Large intestine (tissue), 3 donors: ENCODE results near the gene SLC51A. TPM values are rescaled to one million over a fixed set of nuclear protein-coding genes. Genes with fewer than 3 reads are reported as not detected.

Source experiments
- DNase-seq, 2 donors: peaks; one replicate each; pipeline versions ENCODE4 v3.0.0 to v3.0.0-alpha.2; 2013
- H3K27ac ChIP-seq: one replicate; pipeline ENCODE4 v1.5.1; 2013; ENCODE audit warnings: low read length
- H3K27me3 ChIP-seq: 2 replicates; pipeline ENCODE4 v1.6.1; 2013; ENCODE audit warnings: low read length; ENCODE audit not compliant: control insufficient read depth, insufficient read depth
- H3K36me3 ChIP-seq: 2 replicates; pipeline ENCODE4 v1.6.1; 2013; ENCODE audit warnings: low read length; ENCODE audit not compliant: control insufficient read depth, insufficient read depth
- H3K4me1 ChIP-seq: one replicate; pipeline ENCODE4 v1.6.1; 2013; ENCODE audit warnings: low read length; ENCODE audit not compliant: control insufficient read depth, insufficient read depth
- H3K4me3 ChIP-seq: one replicate; pipeline ENCODE4 v1.5.1; 2013; ENCODE audit warnings: low read length
- H3K9me3 ChIP-seq: one replicate; pipeline ENCODE4 v1.6.1; 2013; ENCODE audit warnings: mild to moderate bottlenecking, low read depth, low read length, moderate library complexity; ENCODE audit not compliant: control insufficient read depth
- WGBS: methylation state at CpG from one replicate; pipeline ENCODE4 v1.1.5; 2013; ENCODE audit warnings: low lambda C conversion rate; ENCODE audit not compliant: insufficient coverage; 5-methylcytosine and 5-hydroxymethylcytosine counted together
- polyA plus RNA-seq: library from polyadenylated mRNA; unstranded; fragments of 120-200 nt; gene quantifications from one replicate; pipeline ENCODE4 v1.2.1, GENCODE V29; 2013

SLC51A gene
- polyA plus RNA-seq, 1 donor: 29.6 TPM

GRCh38 chr3:196215493-196216020 lies 777 bp upstream of the SLC51A start:
- no peaks in the 10 kb centered on the region for H3K36me3 ChIP-seq
- no peak overlapping the region for H3K4me3 ChIP-seq
- peak in 1 of 2 donors; percentile 32 for DNase-seq
- no peaks in the 10 kb centered on the region for H3K9me3 ChIP-seq
- H3K27me3 ChIP-seq: peaks cover 2% of the 10 kb centered on the region
- no CpG with 5 or more reads among the region's 10 CpGs for WGBS
- H3K27ac ChIP-seq: peak overlapping the region; percentile 84
- H3K4me1 ChIP-seq: peaks cover 51% of the 10 kb centered on the region

DNA sequence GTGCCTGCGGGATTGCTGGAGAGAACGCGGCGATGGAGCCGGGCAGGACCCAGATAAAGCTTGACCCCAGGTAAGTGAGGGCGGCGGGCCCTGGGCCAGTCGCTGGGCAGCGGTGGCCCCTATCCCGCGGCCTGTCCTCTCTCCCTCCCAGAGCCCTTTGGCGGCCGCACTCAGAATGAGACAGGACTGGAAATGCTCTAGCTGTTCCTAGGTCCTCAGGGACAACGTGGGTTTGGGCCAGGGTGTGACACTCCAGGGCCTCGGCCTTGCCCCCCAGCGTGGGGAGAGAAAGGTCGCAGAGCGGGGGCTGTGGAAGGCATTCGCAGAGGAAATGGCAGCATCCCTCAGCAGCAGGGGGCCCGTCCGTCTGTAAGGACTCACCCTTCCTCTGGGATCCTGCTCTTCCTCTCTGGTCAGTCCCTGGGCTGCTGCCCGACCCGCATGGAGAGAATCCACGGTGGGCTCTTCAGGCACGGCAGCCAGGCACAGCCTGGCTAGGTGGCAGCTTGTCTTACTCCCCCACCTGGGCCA lies 412 bp downstream of the SLC51A start:
- no peak for DNase-seq
- WGBS: no CpG with 5 or more reads among the region's 25 CpGs
- H3K36me3 ChIP-seq: no peaks in the 10 kb centered on the region
- peak overlapping the region; percentile 41 for H3K4me3 ChIP-seq
- no peaks in the 10 kb centered on the region for H3K9me3 ChIP-seq
- no peak overlapping the region for H3K27ac ChIP-seq
- peaks cover 2% of the 10 kb centered on the region for H3K27me3 ChIP-seq
- peaks cover 51% of the 10 kb centered on the region for H3K4me1 ChIP-seq

DNA sequence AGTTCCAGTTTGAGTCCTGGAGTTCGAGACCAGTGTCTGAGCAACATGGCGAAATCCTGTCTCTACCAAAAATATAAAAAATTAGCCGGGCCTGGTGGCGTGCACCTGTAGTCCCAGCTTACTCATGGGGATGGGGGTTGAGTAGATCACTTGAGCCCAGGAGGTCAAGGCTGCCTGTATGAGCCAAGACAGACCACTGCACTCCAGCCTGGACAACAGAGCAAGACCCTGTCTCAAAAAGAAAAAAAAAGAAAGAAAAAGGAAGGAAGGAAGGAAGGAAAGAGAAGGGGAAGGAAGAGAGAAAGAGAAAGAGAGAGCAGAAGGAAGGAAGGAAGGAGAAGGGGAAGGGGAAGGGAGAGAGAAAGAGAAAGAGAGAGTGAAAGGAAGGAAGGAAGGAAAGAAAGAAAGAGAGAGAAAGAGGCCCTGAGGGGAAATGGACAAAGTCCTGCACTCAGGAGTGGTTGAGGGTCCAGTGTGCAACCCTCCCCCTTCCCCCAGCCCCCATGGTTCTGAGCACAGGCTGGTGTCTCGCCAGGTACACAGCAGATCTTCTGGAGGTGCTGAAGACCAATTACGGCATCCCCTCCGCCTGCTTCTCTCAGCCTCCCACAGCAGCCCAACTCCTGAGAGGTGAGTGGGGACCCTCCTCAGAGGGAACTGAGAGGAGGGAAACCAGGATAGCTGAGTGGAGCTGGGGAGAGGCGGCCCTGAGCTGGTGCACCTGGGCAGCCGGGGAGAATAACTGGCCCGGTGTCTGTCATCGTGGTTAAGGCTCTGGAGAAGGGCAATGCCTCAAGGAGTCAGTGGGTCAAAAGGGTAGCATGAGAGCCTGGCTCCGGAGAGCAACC lies 1.2 kb downstream of the SLC51A start:
- Histone ChIP-seq H3K27me3 (peaks cover 2% of the 10 kb centered on the region), H3K4me3 (peak overlapping the region; percentile 41), H3K27ac (no peak overlapping the region), H3K36me3 (no peaks in the 10 kb centered on the region), H3K4me1 (peaks cover 48% of the 10 kb centered on the region), H3K9me3 (no peaks in the 10 kb centered on the region)
- WGBS: 80% methylated on average over 1 of the region's 12 CpGs
- peak in 1 of 2 donors; percentile 22 for DNase-seq

GRCh38 chr3:196218155-196218712 lies 1.9 kb downstream of the SLC51A start:
- peaks cover 48% of the 10 kb centered on the region for H3K4me1 ChIP-seq
- H3K36me3 ChIP-seq: no peaks in the 10 kb centered on the region
- no peak overlapping the region for H3K27ac ChIP-seq
- H3K9me3 ChIP-seq: no peaks in the 10 kb centered on the region
- H3K4me3 ChIP-seq: no peak overlapping the region
- H3K27me3 ChIP-seq: peaks cover 2% of the 10 kb centered on the region
- DNase-seq: peak in 1 of 2 donors; percentile 42
- WGBS: 80% methylated on average over 3 of the region's 13 CpGs

DNA sequence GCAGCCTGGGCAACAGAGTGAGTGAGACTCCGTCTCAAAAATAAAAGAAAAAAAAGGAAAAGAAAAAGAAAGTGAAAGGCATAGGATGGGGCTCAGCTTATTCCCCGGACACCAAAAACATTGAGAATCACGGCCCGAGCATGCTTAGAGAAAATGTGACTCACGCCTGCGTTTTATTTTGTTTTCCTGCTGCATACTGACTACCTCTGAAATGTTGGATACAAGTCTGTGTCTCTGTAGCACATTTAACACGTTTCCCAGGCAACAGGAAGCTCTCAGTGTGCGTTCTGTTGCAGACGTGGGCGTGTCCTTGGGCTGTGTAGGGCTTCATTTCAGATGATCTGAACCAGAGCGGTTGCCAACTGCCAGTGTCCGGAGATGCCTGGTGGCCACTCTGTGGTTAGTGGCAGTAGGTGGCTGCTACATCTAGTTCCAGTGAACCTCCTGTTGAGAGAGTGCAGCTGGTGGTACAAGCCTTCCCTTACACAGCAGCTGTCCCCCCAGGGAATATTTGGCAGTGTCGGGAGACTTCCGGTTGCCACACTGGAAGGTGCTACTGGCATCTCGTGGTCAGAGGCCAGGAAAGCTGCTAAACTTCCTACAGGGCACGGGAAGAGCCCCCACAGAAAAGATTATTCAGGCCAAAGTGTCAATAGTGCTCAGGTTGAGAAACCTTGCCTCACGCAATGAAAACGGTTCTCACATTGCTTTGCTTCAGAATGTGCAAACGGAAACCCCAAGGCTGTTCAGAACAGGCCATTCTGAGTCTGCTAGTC lies 3.0 kb downstream of the SLC51A start:
- DNase-seq: peak; percentile 39 to 53
- Histone ChIP-seq H3K4me1 (peaks cover 41% of the 10 kb centered on the region), H3K27ac (no peak overlapping the region), H3K9me3 (no peaks in the 10 kb centered on the region), H3K27me3 (peaks cover 2% of the 10 kb centered on the region), H3K36me3 (no peaks in the 10 kb centered on the region), H3K4me3 (no peak overlapping the region)
- WGBS: 92% methylated on average over 2 of the region's 19 CpGs

DNA sequence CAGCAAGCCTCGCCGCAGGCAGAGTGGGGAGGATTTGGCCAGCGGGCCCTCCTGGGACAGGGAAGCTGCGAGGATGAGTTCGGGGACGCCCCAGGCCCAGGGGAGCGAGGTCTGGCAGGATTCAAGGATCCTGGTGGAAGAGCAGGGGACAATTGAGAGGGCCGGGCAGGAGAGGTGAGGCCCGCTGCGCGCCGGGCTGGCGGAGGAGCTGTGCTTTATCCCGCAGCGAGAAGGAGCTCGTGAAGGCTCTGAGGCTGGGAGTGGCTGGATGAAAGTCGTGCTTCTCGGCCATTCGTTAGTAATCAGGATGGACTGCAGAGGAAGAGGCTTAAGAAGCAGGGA lies 3.6 kb downstream of the SLC51A start:
- H3K4me3 ChIP-seq: no peak overlapping the region
- no CpG with 5 or more reads among the region's 19 CpGs for WGBS
- no peak for DNase-seq

GRCh38 chr3:196220587-196220986 lies 4.3 kb downstream of the SLC51A start:
- Histone ChIP-seq H3K9me3 (no peaks in the 10 kb centered on the region), H3K4me3 (no peak overlapping the region), H3K27me3 (peaks cover 2% of the 10 kb centered on the region), H3K27ac (no peak overlapping the region), H3K36me3 (no peaks in the 10 kb centered on the region), H3K4me1 (peaks cover 29% of the 10 kb centered on the region)
- no peak for DNase-seq
- WGBS: no CpG with 5 or more reads among the region's 10 CpGs

More for the DNA sequence above, 3.6 kb downstream of the SLC51A start:
- Histone ChIP-seq H3K36me3 (no peaks in the 10 kb centered on the region), H3K4me1 (peaks cover 35% of the 10 kb centered on the region), H3K9me3 (no peaks in the 10 kb centered on the region), H3K27me3 (peaks cover 2% of the 10 kb centered on the region), H3K27ac (no peak overlapping the region)

DNA sequence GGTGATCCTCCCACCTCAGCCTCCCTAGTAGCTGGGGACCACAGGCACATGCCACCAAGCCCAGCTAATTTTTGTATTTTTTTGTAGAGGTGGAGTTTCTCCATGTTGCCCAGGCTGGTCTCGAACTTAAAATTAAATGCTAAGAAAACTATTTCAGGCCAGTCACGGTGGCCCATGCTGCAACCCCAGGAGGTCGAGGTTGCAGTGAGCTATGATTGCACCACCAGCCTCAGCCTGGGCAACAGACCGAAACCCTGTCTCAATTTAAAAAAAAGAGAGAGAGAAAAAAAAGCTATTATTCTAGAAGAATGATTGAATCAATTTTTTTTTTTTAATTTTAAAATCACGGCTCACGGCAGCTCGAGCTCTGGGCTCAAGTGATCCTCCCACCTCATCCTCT lies 4.7 kb downstream of the SLC51A start:
- WGBS: no CpG with 5 or more reads among the region's 7 CpGs
- H3K36me3 ChIP-seq: no peaks in the 10 kb centered on the region
- H3K27ac ChIP-seq: no peak overlapping the region
- peaks cover 2% of the 10 kb centered on the region for H3K27me3 ChIP-seq
- H3K9me3 ChIP-seq: no peaks in the 10 kb centered on the region
- peaks cover 25% of the 10 kb centered on the region for H3K4me1 ChIP-seq
- H3K4me3 ChIP-seq: no peak overlapping the region
- DNase-seq: no peak

DNA sequence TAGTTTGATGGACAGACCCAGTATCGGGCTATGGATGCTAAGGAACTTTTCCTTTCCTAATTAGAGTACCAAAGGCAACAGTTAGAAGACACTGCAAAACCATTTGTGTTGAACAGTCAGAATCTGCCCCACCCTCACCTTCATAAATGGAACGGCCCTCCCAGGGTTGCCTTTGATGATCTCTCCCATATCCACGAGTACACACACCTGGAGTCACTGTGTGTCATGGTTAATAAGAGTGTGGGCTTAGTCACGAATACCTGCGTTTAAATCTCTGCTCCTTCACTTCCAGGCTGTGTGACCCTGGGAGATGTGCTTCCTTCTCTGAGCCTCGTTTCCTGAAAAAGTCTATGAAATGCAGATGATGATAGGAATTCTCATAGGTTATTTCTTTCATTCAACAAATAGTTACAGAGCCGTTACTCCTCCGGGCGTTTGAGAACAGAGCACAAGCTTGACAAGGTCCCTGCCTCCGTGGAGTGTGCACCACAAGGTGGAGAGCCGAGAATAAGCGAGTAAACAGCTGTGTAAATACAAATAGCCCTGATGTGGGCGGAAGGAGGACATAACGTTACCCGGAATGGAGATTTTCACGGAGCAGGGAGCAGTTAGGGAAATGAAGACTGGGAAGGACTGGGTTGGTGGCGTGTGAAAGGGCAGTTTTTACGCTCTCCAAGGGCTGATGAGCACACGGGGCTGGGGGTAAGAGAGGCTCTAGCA lies 6.7 kb downstream of the SLC51A start:
- WGBS: no CpG with 5 or more reads among the region's 19 CpGs
- Histone ChIP-seq H3K4me1 (peaks cover 7% of the 10 kb centered on the region), H3K4me3 (no peak overlapping the region), H3K36me3 (no peaks in the 10 kb centered on the region), H3K9me3 (no peaks in the 10 kb centered on the region), H3K27me3 (no peaks in the 10 kb centered on the region), H3K27ac (no peak overlapping the region)
- no peak for DNase-seq
